ENCODE data around the gene RHBDF1.
"Not testable (repeated sequence)": the region's sequence is repeated elsewhere in the genome, so short reads cannot be mapped to it uniquely, and the experiment has no call there.

RHBDF1 gene

GRCh38 chr16:45454-45853, 27.0 kb downstream of the RHBDF1 start:
- H3K27ac ChIP-seq (ENCODE audit: low read length), result no peak overlapping the region
- WGBS (ENCODE audit: insufficient coverage, insufficient read length), result no CpG with 5 or more reads among the region's 5 CpGs
- no peak for DNase-seq (ENCODE audit: low read depth, low spot score)
- no peak overlapping the region for H3K4me3 ChIP-seq (ENCODE audit: low read length)
- H3K9me3 ChIP-seq (ENCODE audit: control insufficient read depth, insufficient read depth, low read length), result 0 out of 2 replicates have a peak, but pooled peaks cover 1% of the 10 kb centered on the region
- no peaks in the 10 kb centered on the region for H3K4me1 ChIP-seq (ENCODE audit: control insufficient read depth, insufficient read depth, low read length)
- no peaks in the 10 kb centered on the region for H3K27me3 ChIP-seq (ENCODE audit: control insufficient read depth, insufficient read depth, low read length)
- H3K36me3 ChIP-seq (ENCODE audit: control insufficient read depth, insufficient read depth, low read length), result peaks cover 32% of the 10 kb centered on the region

- H3K4me1 ChIP-seq (ENCODE audit: control insufficient read depth, insufficient read depth, low read length), result no peaks in the 10 kb centered on the region
- no peak for DNase-seq (ENCODE audit: low read depth, low spot score)
- H3K36me3 ChIP-seq (ENCODE audit: control insufficient read depth, insufficient read depth, low read length), result peaks cover 32% of the 10 kb centered on the region
- no CpG with 5 or more reads among the region's 8 CpGs for WGBS (ENCODE audit: insufficient coverage, insufficient read length)
- H3K27me3 ChIP-seq (ENCODE audit: control insufficient read depth, insufficient read depth, low read length), result no peaks in the 10 kb centered on the region
- H3K9me3 ChIP-seq (ENCODE audit: control insufficient read depth, insufficient read depth, low read length), result 0 out of 2 replicates have a peak, but pooled peaks cover 1% of the 10 kb centered on the region
- no peak overlapping the region for H3K27ac ChIP-seq (ENCODE audit: low read length)
- no peak overlapping the region for H3K4me3 ChIP-seq (ENCODE audit: low read length)
Measured at GRCh38 chr16:44655-45054, 27.8 kb downstream of the RHBDF1 start.

GRCh38 chr16:43294-43693, 29.1 kb downstream of the RHBDF1 start:
- no CpG with 5 or more reads among the region's 5 CpGs for WGBS (ENCODE audit: insufficient coverage, insufficient read length)

DNA sequence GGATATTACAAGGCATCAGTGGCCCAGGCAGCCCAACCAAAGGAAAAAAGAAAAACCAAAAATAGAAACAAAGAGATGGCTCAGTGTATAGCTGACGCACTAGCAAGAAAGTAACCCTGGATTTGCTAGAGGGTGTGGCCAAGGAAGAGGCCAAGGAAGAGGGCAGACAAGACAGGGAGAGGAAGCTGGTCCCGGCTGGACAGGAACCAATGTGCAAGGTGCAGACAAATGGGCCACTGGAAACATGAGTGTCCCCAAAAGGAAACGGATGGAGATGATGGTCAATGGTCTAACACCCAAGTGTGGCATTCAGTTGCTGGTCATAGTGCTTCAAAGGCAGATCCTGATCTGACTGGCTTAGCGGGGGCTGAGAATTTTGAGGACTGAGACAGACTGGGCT, 29.7 kb downstream of the RHBDF1 start:
- no peak for DNase-seq (ENCODE audit: low read depth, low spot score)
- Histone ChIP-seq H3K36me3 (ENCODE audit: control insufficient read depth, insufficient read depth, low read length) (peaks cover 32% of the 10 kb centered on the region), H3K9me3 (ENCODE audit: control insufficient read depth, insufficient read depth, low read length) (0 out of 2 replicates have a peak, but pooled peaks cover 1% of the 10 kb centered on the region), H3K27me3 (ENCODE audit: control insufficient read depth, insufficient read depth, low read length) (no peaks in the 10 kb centered on the region), H3K27ac (ENCODE audit: low read length) (no peak overlapping the region), H3K4me1 (ENCODE audit: control insufficient read depth, insufficient read depth, low read length) (no peaks in the 10 kb centered on the region), H3K4me3 (ENCODE audit: low read length) (no peak overlapping the region)
- WGBS (ENCODE audit: insufficient coverage, insufficient read length), result no CpG with 5 or more reads among the region's 4 CpGs

More at GRCh38 chr16:43294-43693, 29.1 kb downstream of the RHBDF1 start:
- Histone ChIP-seq H3K9me3 (ENCODE audit: control insufficient read depth, insufficient read depth, low read length) (0 out of 2 replicates have a peak, but pooled peaks cover 1% of the 10 kb centered on the region), H3K4me1 (ENCODE audit: control insufficient read depth, insufficient read depth, low read length) (no peaks in the 10 kb centered on the region), H3K4me3 (ENCODE audit: low read length) (no peak overlapping the region), H3K27ac (ENCODE audit: low read length) (no peak overlapping the region), H3K36me3 (ENCODE audit: control insufficient read depth, insufficient read depth, low read length) (peaks cover 32% of the 10 kb centered on the region), H3K27me3 (ENCODE audit: control insufficient read depth, insufficient read depth, low read length) (no peaks in the 10 kb centered on the region)
- DNase-seq (ENCODE audit: low read depth, low spot score), result no peak

DNA sequence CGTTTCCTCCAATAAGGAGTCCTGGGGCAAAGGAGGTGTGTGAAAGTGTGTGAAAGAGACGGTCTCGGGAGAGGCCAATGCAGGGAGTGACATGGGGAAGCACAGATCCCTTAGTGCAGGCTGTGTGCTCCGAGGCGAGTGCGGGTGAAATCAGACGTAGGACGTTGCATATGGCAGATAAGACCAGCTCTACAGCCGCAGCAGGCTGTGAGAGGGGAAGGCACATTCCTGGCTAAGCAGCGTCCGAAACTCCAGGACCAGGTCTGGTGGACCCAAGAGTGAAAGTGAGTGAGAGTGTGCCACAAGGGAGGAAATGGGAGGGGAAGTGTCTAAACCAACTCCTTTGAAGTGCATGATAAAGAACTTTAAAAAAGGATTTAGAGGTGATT, 30.4 kb downstream of the RHBDF1 start:
- Histone ChIP-seq H3K27ac (ENCODE audit: low read length) (no peak overlapping the region), H3K36me3 (ENCODE audit: control insufficient read depth, insufficient read depth, low read length) (peaks cover 29% of the 10 kb centered on the region), H3K4me1 (ENCODE audit: control insufficient read depth, insufficient read depth, low read length) (no peaks in the 10 kb centered on the region), H3K9me3 (ENCODE audit: control insufficient read depth, insufficient read depth, low read length) (0 out of 2 replicates have a peak, but pooled peaks cover 1% of the 10 kb centered on the region), H3K27me3 (ENCODE audit: control insufficient read depth, insufficient read depth, low read length) (no peaks in the 10 kb centered on the region), H3K4me3 (ENCODE audit: low read length) (no peak overlapping the region)
- DNase-seq (ENCODE audit: low read depth, low spot score), result no peak
- no CpG with 5 or more reads among the region's 11 CpGs for WGBS (ENCODE audit: insufficient coverage, insufficient read length)

DNA sequence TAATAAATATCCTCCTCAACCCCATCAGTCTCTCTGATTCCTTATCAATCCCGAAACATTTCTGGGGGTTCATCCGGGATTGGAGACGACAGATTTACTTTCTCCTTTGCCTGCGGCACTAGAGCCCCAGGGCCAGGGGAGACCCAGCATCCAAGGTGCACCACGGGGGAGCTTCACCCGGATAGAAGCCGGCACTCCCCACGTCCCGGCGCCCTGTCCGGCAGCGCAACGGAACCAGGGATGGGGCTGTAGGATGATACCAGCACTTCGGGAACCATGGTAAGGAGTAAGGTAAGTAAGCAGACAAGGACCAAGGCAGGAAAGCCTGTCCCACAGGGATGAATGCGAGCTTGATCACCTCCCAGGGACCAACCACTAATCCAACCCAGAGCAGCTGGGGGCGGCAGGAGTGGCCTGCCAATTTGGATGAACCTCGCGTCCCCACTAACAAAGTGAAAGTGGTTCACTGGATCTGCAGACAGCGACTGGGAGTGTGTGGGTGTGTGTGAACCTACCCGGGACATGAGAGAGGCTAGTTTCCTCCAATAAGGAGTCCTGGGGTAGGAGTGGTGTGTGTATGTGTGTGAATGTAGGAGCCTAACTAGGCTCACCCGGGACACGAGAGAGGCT, 30.9 kb downstream of the RHBDF1 start:
- H3K4me1 ChIP-seq (ENCODE audit: control insufficient read depth, insufficient read depth, low read length), result no peaks in the 10 kb centered on the region
- no peak for DNase-seq (ENCODE audit: low read depth, low spot score)
- H3K27me3 ChIP-seq (ENCODE audit: control insufficient read depth, insufficient read depth, low read length), result no peaks in the 10 kb centered on the region
- no peak overlapping the region for H3K27ac ChIP-seq (ENCODE audit: low read length)
- H3K9me3 ChIP-seq (ENCODE audit: control insufficient read depth, insufficient read depth, low read length), result 0 out of 2 replicates have a peak, but pooled peaks cover 1% of the 10 kb centered on the region
- no CpG with 5 or more reads among the region's 22 CpGs for WGBS (ENCODE audit: insufficient coverage, insufficient read length)
- H3K4me3 ChIP-seq (ENCODE audit: low read length), result no peak overlapping the region
- H3K36me3 ChIP-seq (ENCODE audit: control insufficient read depth, insufficient read depth, low read length), result peaks cover 29% of the 10 kb centered on the region

GRCh38 chr16:38941-39892, 33.2 kb downstream of the RHBDF1 start:
- no peak for DNase-seq (ENCODE audit: low read depth, low spot score)
- WGBS (ENCODE audit: insufficient coverage, insufficient read length), result no CpG with 5 or more reads among the region's 13 CpGs
- Histone ChIP-seq H3K4me1 (ENCODE audit: control insufficient read depth, insufficient read depth, low read length) (peaks cover 2% of the 10 kb centered on the region; the same call in 1 of the 2 replicates), H3K27me3 (ENCODE audit: control insufficient read depth, insufficient read depth, low read length) (no peaks in the 10 kb centered on the region), H3K36me3 (ENCODE audit: control insufficient read depth, insufficient read depth, low read length) (peaks cover 20% of the 10 kb centered on the region), H3K9me3 (ENCODE audit: control insufficient read depth, insufficient read depth, low read length) (0 out of 2 replicates have a peak, but pooled peaks cover 1% of the 10 kb centered on the region), H3K27ac (ENCODE audit: low read length) (no peak overlapping the region), H3K4me3 (ENCODE audit: low read length) (no peak overlapping the region)

DNA sequence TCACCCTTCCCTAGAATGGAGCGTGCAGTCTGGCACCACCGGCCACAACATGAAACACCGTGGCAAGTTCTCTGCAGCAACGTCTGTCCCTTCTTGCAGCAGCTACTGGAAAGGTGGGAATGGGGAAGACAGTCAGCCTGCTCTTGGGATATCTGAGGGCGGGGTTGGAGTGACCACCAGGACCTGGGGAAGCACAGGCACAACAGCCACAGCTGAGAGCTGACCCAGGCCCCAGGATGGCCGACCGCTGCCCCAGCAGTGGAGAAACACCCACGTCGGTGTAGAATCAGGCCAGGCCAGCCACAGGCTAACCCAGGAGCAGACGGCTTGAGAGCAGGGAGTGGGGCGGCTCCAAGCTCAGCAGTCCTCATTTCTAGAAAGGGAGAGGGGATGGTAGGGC, 34.2 kb downstream of the RHBDF1 start:
- H3K27me3 ChIP-seq (ENCODE audit: control insufficient read depth, insufficient read depth, low read length); H3K9me3 ChIP-seq (ENCODE audit: control insufficient read depth, insufficient read depth, low read length); DNase-seq (ENCODE audit: low read depth, low spot score); H3K4me1 ChIP-seq (ENCODE audit: control insufficient read depth, insufficient read depth, low read length); H3K4me3 ChIP-seq (ENCODE audit: low read length); H3K27ac ChIP-seq (ENCODE audit: low read length): not testable (repeated sequence)
- no CpG with 5 or more reads among the region's 11 CpGs for WGBS (ENCODE audit: insufficient coverage, insufficient read length)
- H3K36me3 ChIP-seq (ENCODE audit: control insufficient read depth, insufficient read depth, low read length), result peaks cover 19% of the 10 kb centered on the region

GRCh38 chr16:37511-37910, 34.9 kb downstream of the RHBDF1 start:
- peaks cover 2% of the 10 kb centered on the region; the same call in 1 of the 2 replicates for H3K4me1 ChIP-seq (ENCODE audit: control insufficient read depth, insufficient read depth, low read length)
- WGBS (ENCODE audit: insufficient coverage, insufficient read length), result no CpG with 5 or more reads among the region's 5 CpGs
- H3K27ac ChIP-seq (ENCODE audit: low read length), result no peak overlapping the region
- no peak for DNase-seq (ENCODE audit: low read depth, low spot score)
- no peak overlapping the region for H3K4me3 ChIP-seq (ENCODE audit: low read length)
- H3K27me3 ChIP-seq (ENCODE audit: control insufficient read depth, insufficient read depth, low read length), result no peaks in the 10 kb centered on the region
- 0 out of 2 replicates have a peak, but pooled peaks cover 1% of the 10 kb centered on the region for H3K9me3 ChIP-seq (ENCODE audit: control insufficient read depth, insufficient read depth, low read length)
- H3K36me3 ChIP-seq (ENCODE audit: control insufficient read depth, insufficient read depth, low read length), result peaks cover 12% of the 10 kb centered on the region

- Histone ChIP-seq H3K4me1 (ENCODE audit: control insufficient read depth, insufficient read depth, low read length) (peaks cover 2% of the 10 kb centered on the region; the same call in 1 of the 2 replicates), H3K9me3 (ENCODE audit: control insufficient read depth, insufficient read depth, low read length) (no peaks in the 10 kb centered on the region), H3K27me3 (ENCODE audit: control insufficient read depth, insufficient read depth, low read length) (no peaks in the 10 kb centered on the region), H3K36me3 (ENCODE audit: control insufficient read depth, insufficient read depth, low read length) (peaks cover 1% of the 10 kb centered on the region), H3K27ac (ENCODE audit: low read length) (no peak overlapping the region), H3K4me3 (ENCODE audit: low read length) (no peak overlapping the region)
- no CpG with 5 or more reads among the region's 15 CpGs for WGBS (ENCODE audit: insufficient coverage, insufficient read length)
- DNase-seq (ENCODE audit: low read depth, low spot score), result no peak
Measured at GRCh38 chr16:36336-36984, 36.0 kb downstream of the RHBDF1 start.

Data from iPS DF 6.9 (cell line).